Activated CD4-positive, alpha-beta memory T cell treated with anti-CD3 and anti-CD28 coated beads, Interleukin-2, amount 10 ng/mL, durations not matched to agents 7 days and 5 days (primary cell): Measurements from ENCODE around the gene ATP10D. TPM values are rescaled to one million over a fixed set of nuclear protein-coding genes. Genes with fewer than 3 reads are reported as not detected.
"Not testable (repeated sequence)": the region's sequence is repeated elsewhere in the genome, so short reads cannot be mapped to it uniquely, and the experiment has no call there.

Source experiments
- CTCF ChIA-PET: fragments of 350-600 bp; sonication (Branson Sonifier 250); formaldehyde crosslinking; loops from one replicate; lab custom pipeline; 2021; ENCODE audit warnings: antibody characterized with exemption, inconsistent platforms; lab: Charles Lee
- POLR2A ChIA-PET: fragments of 350-600 bp; sonication (Branson Sonifier 250); formaldehyde crosslinking; loops from one replicate; lab custom pipeline; 2021; ENCODE audit warnings: antibody characterized with exemption; lab: Charles Lee
- DNase-seq: peaks from one replicate; pipeline ENCODE4 v3.0.0-alpha.2; 2020
- H3K27ac Mint-ChIP-seq: one replicate; pipeline ENCODE4 v1.8.0; 2021; ENCODE audit warnings: mild to moderate bottlenecking, mixed read lengths
- H3K27me3 Mint-ChIP-seq: one replicate; pipeline ENCODE4 v1.8.0; 2021; ENCODE audit warnings: mixed read lengths
- H3K36me3 Mint-ChIP-seq: one replicate; pipeline ENCODE4 v1.8.0; 2021; ENCODE audit warnings: low read depth, mixed read lengths
- H3K4me1 Mint-ChIP-seq: one replicate; pipeline ENCODE4 v1.8.0; 2021; ENCODE audit warnings: mixed read lengths
- H3K4me3 Mint-ChIP-seq: one replicate; pipeline ENCODE4 v1.8.0; 2021; ENCODE audit warnings: mild to moderate bottlenecking, mixed read lengths
- H3K9me3 Mint-ChIP-seq: one replicate; pipeline ENCODE4 v1.8.0; 2021; ENCODE audit warnings: mixed read lengths
- total RNA-seq, 2 experiments: library from RNA; stranded (reverse); gene quantifications; one replicate each; pipeline ENCODE4 v1.2.3, GENCODE V29; 2021

The ATP10D gene
- total RNA-seq, 2 experiments from 2014 or later, result 7.4 to 8.1 TPM

DNA sequence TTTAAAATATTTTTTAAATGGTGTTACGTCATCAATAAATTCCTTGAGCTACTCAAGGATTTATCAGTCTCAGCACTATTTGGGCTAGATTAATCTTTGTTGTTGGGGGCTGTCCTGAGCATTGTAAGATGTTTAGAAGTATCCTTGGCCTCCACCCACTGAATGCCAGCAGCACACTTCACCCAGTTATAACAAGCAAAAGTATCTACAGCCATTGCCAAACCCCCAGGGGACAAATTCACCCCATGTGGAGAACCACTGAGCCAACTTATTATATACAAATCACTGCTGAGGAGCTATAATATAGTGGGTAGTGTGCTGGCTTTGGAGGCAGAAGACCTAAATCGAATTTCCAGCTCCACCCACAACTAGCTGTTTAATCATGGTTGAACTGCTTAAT, 58.3 kb downstream of the ATP10D start:
- Mint-ChIP-seq H3K27me3 (no peaks in the 10 kb centered on the region), H3K36me3 (peaks cover 8% of the 10 kb centered on the region), H3K4me1 (peaks cover 5% of the 10 kb centered on the region), H3K27ac (no peak overlapping the region), H3K9me3 (no peaks in the 10 kb centered on the region), H3K4me3 (no peak overlapping the region)
- POLR2A ChIA-PET, result no interaction called here
- no peak for DNase-seq
- CTCF ChIA-PET, result no interaction called here

DNA sequence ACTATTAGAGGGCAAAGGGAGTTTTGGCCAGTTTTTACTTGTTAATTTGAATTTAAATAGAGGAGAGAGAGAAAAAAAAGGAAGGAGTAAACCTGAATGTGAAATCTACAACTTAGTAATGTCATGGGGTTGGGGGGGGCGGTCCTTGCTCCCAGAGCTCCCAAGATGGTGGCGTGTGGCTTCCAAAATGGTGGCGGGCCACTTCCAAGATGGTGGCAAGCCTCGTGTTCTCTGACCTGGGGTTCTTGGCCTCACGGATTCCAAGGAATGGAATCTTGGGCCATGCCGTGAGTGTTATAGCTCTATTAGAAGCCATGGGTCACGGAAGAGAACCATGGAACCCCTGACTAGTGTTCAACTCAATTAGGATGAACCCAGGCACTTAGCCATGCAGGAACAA, 65.3 kb downstream of the ATP10D start:
- peaks cover 11% of the 10 kb centered on the region for H3K36me3 Mint-ChIP-seq
- CTCF ChIA-PET, result not testable (repeated sequence)

DNA sequence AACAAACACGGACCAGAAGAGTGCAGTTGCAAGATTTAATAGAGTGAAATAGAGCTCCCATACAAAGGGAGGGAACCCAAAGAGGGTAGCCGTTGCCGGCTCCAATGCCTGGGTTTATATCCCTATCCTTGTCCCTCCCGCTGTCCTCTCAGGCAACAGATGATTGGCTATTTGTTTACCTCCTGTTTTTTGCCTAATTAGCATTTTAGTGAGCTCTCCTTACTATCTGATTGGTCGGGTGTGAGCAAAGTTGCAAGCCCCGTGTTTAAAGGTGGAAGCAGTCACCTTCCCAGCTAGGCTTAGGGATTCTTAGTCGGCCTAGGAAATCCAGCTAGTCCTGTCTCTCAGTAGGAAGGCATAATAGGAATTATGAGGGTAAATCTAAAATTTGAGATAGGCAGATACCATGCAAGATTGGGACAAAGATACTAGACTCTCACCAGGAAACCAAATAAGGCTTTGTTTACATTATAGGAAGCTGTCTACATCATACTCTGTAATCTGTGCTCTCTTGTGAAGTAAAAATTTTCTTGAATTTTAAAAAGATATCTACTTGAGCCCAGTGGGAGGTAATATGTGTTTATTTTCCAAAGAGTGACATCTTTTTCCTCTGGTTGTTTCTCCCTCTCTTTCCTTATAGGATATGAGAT, 65.9 kb downstream of the ATP10D start:
- H3K9me3 Mint-ChIP-seq, result no peaks in the 10 kb centered on the region

More for the DNA sequence above, 65.3 kb downstream of the ATP10D start:
- H3K9me3 Mint-ChIP-seq, H3K4me1 Mint-ChIP-seq, POLR2A ChIA-PET, H3K27me3 Mint-ChIP-seq, DNase-seq, H3K4me3 Mint-ChIP-seq, H3K27ac Mint-ChIP-seq: not testable (repeated sequence)

GRCh38 chr4:47551682-47552081, 66.6 kb downstream of the ATP10D start:
- CTCF ChIA-PET, result interaction anchor here (1.0 kb wide), 1 partner anchor 20 kb away, joined by 3 read pairs; no protein-coding TSS in a partner anchor
- DNase-seq, result no peak
- H3K27me3 Mint-ChIP-seq, result no peaks in the 10 kb centered on the region
- no peak overlapping the region for H3K4me3 Mint-ChIP-seq
- H3K27ac Mint-ChIP-seq, result no peak overlapping the region
- POLR2A ChIA-PET, result no interaction called here
- no peaks in the 10 kb centered on the region for H3K4me1 Mint-ChIP-seq
- peaks cover 3% of the 10 kb centered on the region for H3K36me3 Mint-ChIP-seq
- no peaks in the 10 kb centered on the region for H3K9me3 Mint-ChIP-seq

More for the DNA sequence above, 65.9 kb downstream of the ATP10D start:
- ChIA-PET POLR2A (no interaction called here), CTCF (interaction anchor here (1.0 kb wide), 1 partner anchor 19 kb away, joined by 3 read pairs; no protein-coding TSS in a partner anchor)
- H3K4me3 Mint-ChIP-seq, result no peak overlapping the region
- DNase-seq, result no peak
- no peak overlapping the region for H3K27ac Mint-ChIP-seq
- peaks cover 7% of the 10 kb centered on the region for H3K36me3 Mint-ChIP-seq
- H3K27me3 Mint-ChIP-seq, result no peaks in the 10 kb centered on the region
- no peaks in the 10 kb centered on the region for H3K4me1 Mint-ChIP-seq

GRCh38 chr4:47553329-47554125, 68.5 kb downstream of the ATP10D start:
- no peak for DNase-seq
- Mint-ChIP-seq H3K36me3 (peaks cover 3% of the 10 kb centered on the region), H3K9me3 (no peaks in the 10 kb centered on the region), H3K4me3 (no peak overlapping the region), H3K4me1 (no peaks in the 10 kb centered on the region), H3K27ac (no peak overlapping the region), H3K27me3 (no peaks in the 10 kb centered on the region)
- ChIA-PET POLR2A (no interaction called here), CTCF (interaction anchor here (1.2 kb wide), 1 partner anchor 10 kb away, joined by 3 read pairs; no protein-coding TSS in a partner anchor)

DNA sequence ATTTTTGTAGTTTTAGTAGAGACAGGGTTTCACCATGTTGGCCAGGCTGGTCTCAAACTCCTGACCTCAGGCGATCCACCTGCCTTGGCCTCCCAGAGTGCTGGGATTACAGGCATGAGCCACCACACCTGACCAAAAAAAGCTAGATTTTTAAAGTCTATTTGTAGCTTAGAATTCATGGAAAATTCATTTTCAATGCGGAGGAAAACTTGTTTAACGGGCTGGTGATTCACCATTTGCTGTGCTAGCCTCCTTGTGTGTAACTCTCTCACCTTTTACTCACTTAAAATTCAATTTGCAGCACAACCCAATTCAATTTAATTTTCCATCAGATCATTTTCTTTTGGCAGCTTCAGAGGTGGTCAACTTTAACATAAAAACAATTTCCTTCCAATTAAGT, 70.8 kb downstream of the ATP10D start:
- H3K9me3 Mint-ChIP-seq, H3K4me1 Mint-ChIP-seq, H3K27ac Mint-ChIP-seq, H3K27me3 Mint-ChIP-seq, H3K36me3 Mint-ChIP-seq, DNase-seq, H3K4me3 Mint-ChIP-seq: not testable (repeated sequence)
- POLR2A ChIA-PET, result interaction anchor here (1.2 kb wide), 1 partner anchor 71 kb away, joined by 3 read pairs; the partner anchor contains the start of gene ATP10D
- CTCF ChIA-PET, result interaction anchor here (1.3 kb wide), 1 partner anchor 12 kb away, joined by 3 read pairs; no protein-coding TSS in a partner anchor

DNA sequence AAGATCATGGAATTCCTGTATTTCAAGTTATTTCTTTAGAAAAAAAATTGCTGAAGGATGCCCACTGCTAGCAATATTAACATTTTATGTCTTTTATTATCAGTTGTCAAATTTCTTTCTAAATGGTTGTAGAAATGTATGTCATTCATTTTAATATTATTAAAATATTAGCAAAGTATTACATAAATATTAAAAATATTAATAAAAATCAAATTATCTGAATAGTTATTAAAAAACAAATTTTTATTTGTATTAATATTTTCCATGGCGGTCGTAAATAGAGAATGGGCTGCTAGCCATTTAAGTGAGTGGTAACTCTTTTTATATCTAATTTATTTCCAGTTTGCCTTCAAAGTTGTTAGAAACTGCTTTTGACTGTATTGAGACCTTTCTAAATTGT, 72.2 kb downstream of the ATP10D start:
- Mint-ChIP-seq H3K36me3 (peaks cover 3% of the 10 kb centered on the region), H3K9me3 (no peaks in the 10 kb centered on the region), H3K27ac (no peak overlapping the region), H3K4me1 (peaks cover 2% of the 10 kb centered on the region), H3K27me3 (no peaks in the 10 kb centered on the region), H3K4me3 (no peak overlapping the region)
- CTCF ChIA-PET, result no interaction called here
- POLR2A ChIA-PET, result no interaction called here
- no peak for DNase-seq

GRCh38 chr4:47560682-47561081, 75.6 kb downstream of the ATP10D start:
- CTCF ChIA-PET, result no interaction called here
- Mint-ChIP-seq H3K27ac (no peak overlapping the region), H3K9me3 (no peaks in the 10 kb centered on the region), H3K4me3 (no peak overlapping the region), H3K27me3 (no peaks in the 10 kb centered on the region), H3K4me1 (peaks cover 10% of the 10 kb centered on the region), H3K36me3 (peaks cover 3% of the 10 kb centered on the region)
- POLR2A ChIA-PET, result no interaction called here
- no peak for DNase-seq

- H3K27me3 Mint-ChIP-seq, result no peaks in the 10 kb centered on the region
- H3K9me3 Mint-ChIP-seq, result no peaks in the 10 kb centered on the region
- H3K4me3 Mint-ChIP-seq, result no peak overlapping the region
- no peak overlapping the region for H3K27ac Mint-ChIP-seq
- DNase-seq, result no peak
- ChIA-PET POLR2A (no interaction called here), CTCF (interaction anchor here (0.9 kb wide), 1 partner anchor 98 kb away, joined by 3 read pairs; the partner anchor contains the start of gene COMMD8)
- peaks cover 3% of the 10 kb centered on the region for H3K36me3 Mint-ChIP-seq
- peaks cover 10% of the 10 kb centered on the region for H3K4me1 Mint-ChIP-seq
Observed at GRCh38 chr4:47561331-47561730, 76.3 kb downstream of the ATP10D start.

DNA sequence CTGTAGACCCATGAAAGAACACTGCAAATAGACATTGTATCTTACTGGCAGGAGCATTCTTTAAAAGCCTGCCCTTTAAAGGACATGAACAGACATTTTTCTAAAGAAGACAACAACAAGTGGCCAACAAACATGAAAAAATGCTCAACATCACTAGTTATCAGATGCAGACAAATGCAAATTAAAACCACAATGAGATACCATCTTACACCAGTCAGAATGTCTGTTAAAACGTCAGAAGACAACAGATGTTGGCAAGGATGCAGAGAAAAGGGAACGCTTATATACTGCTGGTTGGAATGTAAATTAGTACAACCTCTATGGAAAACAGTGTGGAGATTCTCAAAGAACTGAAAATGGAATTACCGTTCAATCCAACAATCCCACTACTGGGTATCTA, 77.2 kb downstream of the ATP10D start:
- ChIA-PET CTCF (interaction anchor here (0.9 to 3.9 kb wide), 4 partner anchors 10 to 99 kb away, joined by 3 to 29 read pairs (median 13); partner anchors contain the start of genes ATP10D and COMMD8), POLR2A (no interaction called here)
- H3K9me3 Mint-ChIP-seq, result no peaks in the 10 kb centered on the region
- peaks cover 3% of the 10 kb centered on the region for H3K36me3 Mint-ChIP-seq
- no peak overlapping the region for H3K27ac Mint-ChIP-seq
- no peak for DNase-seq
- H3K4me3 Mint-ChIP-seq, result no peak overlapping the region
- H3K27me3 Mint-ChIP-seq, result no peaks in the 10 kb centered on the region
- peaks cover 10% of the 10 kb centered on the region for H3K4me1 Mint-ChIP-seq

DNA sequence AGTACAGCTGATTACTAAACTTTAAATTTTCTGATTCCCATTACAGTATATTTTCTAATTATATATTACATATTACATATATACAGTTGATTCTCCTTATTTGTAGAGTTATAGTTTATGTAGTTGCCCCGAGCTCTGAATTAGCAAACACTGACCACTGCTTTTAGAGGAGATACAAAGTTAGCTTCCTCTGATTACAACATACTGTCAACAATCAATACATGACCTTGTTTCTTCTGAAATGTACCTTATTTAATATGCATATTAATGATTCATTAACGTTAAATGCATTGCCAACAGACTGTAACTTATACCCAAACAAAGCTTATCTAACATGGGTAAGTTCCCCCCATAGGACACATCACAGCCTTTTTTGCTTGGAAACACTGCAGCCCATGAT, 81.5 kb downstream of the ATP10D start:
- Mint-ChIP-seq H3K4me1 (peaks cover 10% of the 10 kb centered on the region), H3K9me3 (no peaks in the 10 kb centered on the region), H3K36me3 (no peaks in the 10 kb centered on the region), H3K27ac (no peak overlapping the region), H3K27me3 (no peaks in the 10 kb centered on the region), H3K4me3 (no peak overlapping the region)
- CTCF ChIA-PET, result no interaction called here
- POLR2A ChIA-PET, result no interaction called here
- no peak for DNase-seq

DNA sequence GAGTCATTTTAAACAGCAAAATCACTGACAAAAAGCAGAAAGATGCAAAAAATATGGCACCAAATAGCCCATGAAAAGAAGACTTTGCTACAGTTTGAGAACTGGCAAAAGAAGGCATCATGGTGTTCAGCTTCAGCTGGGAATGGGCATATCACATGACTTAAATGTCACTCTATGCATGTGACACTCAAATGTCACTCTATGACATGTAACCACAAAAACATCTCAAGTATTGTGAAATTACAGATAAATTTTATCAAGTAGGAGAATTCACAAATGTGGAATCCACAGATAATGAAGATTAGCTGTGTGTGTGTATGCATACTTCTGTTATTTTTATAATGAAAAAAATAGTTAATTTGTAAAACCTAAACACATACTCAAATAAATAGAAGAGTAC, 81.9 kb downstream of the ATP10D start:
- POLR2A ChIA-PET, result no interaction called here
- no peaks in the 10 kb centered on the region for H3K36me3 Mint-ChIP-seq
- no peak for DNase-seq
- H3K27ac Mint-ChIP-seq, result no peak overlapping the region
- H3K27me3 Mint-ChIP-seq, result no peaks in the 10 kb centered on the region
- CTCF ChIA-PET, result no interaction called here
- H3K4me3 Mint-ChIP-seq, result no peak overlapping the region
- H3K9me3 Mint-ChIP-seq, result no peaks in the 10 kb centered on the region
- H3K4me1 Mint-ChIP-seq, result peaks cover 10% of the 10 kb centered on the region

DNA sequence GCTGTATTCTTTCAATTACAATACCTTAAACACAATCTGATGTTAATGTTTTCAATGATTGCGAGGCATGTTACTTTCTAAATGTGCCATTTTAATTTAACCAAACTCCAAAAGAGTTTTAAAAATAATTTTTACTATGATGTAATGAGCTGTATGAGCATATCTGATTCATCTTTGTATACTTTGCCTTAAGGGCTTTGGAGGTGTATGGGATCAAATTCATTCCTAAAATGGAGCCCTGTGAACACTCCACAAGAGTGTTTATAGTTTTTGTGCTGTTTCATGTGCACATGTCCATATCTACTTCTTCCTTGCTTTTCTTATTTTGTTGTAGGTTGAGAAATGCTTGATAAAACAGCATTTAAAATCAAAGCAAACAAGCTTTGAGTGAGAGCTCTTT, 82.4 kb downstream of the ATP10D start:
- Mint-ChIP-seq H3K4me3 (no peak overlapping the region), H3K27me3 (no peaks in the 10 kb centered on the region), H3K4me1 (peaks cover 6% of the 10 kb centered on the region), H3K27ac (no peak overlapping the region), H3K36me3 (no peaks in the 10 kb centered on the region), H3K9me3 (no peaks in the 10 kb centered on the region)
- DNase-seq, result no peak
- POLR2A ChIA-PET, result no interaction called here
- CTCF ChIA-PET, result no interaction called here
